ENCODE data around the gene DPP6. TPM values are rescaled to one million over a fixed set of nuclear protein-coding genes. Genes with fewer than 3 reads are reported as not detected.

The DPP6 gene
- total and polyA plus RNA-seq, 2 experiments from 2014 or later, result not detected

DNA sequence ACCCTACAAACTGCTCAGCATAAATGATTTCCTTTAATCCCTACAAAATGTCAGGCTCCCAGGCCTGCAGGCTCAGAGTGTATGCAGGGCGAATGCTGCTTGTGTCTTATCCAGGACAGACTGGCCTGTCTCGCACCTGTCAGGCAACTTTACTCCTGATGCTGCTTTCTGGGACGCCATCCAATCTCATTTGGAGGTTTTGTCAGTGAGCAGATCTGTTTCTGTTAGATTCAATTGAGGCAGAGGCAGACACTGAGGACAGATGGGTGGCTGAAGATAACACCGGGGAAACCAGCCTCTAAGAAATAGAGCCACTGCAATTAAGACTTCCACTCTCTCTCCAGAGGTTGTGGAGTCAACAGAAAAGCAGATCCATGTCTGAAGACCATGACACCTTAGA is 115.6 kb downstream of the DPP6 start:
- Histone ChIP-seq H3K79me2 (replicated peaks; ENCODE audit: insufficient read depth) (no peaks in the 10 kb centered on the region), H3K4me3 (no peak overlapping the region), H3K27ac (ENCODE audit: low read depth) (no peak overlapping the region), H3F3A (replicated peaks; ENCODE audit: low read depth) (no peaks in the 10 kb centered on the region), H3K4me1 (ENCODE audit: insufficient read depth) (no peaks in the 10 kb centered on the region), H3K27me3 (ENCODE audit: insufficient read depth) (no peaks in the 10 kb centered on the region), H3K4me2 (no peak overlapping the region), H4K20me1 (replicated peaks; ENCODE audit: insufficient read depth) (no peaks in the 10 kb centered on the region), H2AFZ (no peak overlapping the region), H3K36me3 (ENCODE audit: insufficient read depth) (peaks cover 6% of the 10 kb centered on the region; the same call in 1 of the 2 replicates), H3K9me2 (ENCODE audit: insufficient read depth) (no peaks in the 10 kb centered on the region)
- ATAC-seq (no peak), DNase-seq (ENCODE audit: low spot score) (no peak)
- TF ChIP-seq POLR2AphosphoS5 (IDR thresholded peaks at IDR 0.05; ENCODE audit: low read depth), result no peak
- TF ChIP-seq CREB1 (CRISPR knock-in tag; IDR thresholded peaks at IDR 0.05; ENCODE audit: low read depth), result no peak
- TF ChIP-seq, protein P1, sequence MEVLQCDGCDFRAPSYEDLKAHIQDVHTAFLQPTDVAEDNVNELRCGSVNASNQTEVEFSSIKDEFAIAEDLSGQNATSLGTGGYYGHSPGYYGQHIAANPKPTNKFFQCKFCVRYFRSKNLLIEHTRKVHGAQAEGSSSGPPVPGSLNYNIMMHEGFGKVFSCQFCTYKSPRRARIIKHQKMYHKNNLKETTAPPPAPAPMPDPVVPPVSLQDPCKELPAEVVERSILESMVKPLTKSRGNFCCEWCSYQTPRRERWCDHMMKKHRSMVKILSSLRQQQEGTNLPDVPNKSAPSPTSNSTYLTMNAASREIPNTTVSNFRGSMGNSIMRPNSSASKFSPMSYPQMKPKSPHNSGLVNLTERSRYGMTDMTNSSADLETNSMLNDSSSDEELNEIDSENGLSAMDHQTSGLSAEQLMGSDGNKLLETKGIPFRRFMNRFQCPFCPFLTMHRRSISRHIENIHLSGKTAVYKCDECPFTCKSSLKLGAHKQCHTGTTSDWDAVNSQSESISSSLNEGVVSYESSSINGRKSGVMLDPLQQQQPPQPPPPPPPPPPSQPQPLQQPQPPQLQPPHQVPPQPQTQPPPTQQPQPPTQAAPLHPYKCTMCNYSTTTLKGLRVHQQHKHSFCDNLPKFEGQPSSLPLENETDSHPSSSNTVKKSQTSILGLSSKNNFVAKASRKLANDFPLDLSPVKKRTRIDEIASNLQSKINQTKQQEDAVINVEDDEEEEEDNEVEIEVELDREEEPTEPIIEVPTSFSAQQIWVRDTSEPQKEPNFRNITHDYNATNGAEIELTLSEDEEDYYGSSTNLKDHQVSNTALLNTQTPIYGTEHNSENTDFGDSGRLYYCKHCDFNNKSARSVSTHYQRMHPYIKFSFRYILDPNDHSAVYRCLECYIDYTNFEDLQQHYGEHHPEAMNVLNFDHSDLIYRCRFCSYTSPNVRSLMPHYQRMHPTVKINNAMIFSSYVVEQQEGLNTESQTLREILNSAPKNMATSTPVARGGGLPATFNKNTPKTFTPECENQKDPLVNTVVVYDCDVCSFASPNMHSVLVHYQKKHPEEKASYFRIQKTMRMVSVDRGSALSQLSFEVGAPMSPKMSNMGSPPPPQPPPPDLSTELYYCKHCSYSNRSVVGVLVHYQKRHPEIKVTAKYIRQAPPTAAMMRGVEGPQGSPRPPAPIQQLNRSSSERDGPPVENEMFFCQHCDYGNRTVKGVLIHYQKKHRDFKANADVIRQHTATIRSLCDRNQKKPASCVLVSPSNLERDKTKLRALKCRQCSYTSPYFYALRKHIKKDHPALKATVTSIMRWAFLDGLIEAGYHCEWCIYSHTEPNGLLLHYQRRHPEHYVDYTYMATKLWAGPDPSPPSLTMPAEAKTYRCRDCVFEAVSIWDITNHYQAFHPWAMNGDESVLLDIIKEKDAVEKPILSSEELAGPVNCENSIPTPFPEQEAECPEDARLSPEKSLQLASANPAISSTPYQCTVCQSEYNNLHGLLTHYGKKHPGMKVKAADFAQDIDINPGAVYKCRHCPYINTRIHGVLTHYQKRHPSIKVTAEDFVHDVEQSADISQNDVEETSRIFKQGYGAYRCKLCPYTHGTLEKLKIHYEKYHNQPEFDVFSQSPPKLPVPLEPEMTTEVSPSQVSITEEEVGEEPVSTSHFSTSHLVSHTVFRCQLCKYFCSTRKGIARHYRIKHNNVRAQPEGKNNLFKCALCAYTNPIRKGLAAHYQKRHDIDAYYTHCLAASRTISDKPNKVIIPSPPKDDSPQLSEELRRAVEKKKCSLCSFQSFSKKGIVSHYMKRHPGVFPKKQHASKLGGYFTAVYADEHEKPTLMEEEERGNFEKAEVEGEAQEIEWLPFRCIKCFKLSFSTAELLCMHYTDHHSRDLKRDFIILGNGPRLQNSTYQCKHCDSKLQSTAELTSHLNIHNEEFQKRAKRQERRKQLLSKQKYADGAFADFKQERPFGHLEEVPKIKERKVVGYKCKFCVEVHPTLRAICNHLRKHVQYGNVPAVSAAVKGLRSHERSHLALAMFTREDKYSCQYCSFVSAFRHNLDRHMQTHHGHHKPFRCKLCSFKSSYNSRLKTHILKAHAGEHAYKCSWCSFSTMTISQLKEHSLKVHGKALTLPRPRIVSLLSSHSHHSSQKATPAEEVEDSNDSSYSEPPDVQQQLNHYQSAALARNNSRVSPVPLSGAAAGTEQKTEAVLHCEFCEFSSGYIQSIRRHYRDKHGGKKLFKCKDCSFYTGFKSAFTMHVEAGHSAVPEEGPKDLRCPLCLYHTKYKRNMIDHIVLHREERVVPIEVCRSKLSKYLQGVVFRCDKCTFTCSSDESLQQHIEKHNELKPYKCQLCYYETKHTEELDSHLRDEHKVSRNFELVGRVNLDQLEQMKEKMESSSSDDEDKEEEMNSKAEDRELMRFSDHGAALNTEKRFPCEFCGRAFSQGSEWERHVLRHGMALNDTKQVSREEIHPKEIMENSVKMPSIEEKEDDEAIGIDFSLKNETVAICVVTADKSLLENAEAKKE (CRISPR knock-in tag; IDR thresholded peaks at IDR 0.05), result no peak
- TF ChIP-seq, protein P2, sequence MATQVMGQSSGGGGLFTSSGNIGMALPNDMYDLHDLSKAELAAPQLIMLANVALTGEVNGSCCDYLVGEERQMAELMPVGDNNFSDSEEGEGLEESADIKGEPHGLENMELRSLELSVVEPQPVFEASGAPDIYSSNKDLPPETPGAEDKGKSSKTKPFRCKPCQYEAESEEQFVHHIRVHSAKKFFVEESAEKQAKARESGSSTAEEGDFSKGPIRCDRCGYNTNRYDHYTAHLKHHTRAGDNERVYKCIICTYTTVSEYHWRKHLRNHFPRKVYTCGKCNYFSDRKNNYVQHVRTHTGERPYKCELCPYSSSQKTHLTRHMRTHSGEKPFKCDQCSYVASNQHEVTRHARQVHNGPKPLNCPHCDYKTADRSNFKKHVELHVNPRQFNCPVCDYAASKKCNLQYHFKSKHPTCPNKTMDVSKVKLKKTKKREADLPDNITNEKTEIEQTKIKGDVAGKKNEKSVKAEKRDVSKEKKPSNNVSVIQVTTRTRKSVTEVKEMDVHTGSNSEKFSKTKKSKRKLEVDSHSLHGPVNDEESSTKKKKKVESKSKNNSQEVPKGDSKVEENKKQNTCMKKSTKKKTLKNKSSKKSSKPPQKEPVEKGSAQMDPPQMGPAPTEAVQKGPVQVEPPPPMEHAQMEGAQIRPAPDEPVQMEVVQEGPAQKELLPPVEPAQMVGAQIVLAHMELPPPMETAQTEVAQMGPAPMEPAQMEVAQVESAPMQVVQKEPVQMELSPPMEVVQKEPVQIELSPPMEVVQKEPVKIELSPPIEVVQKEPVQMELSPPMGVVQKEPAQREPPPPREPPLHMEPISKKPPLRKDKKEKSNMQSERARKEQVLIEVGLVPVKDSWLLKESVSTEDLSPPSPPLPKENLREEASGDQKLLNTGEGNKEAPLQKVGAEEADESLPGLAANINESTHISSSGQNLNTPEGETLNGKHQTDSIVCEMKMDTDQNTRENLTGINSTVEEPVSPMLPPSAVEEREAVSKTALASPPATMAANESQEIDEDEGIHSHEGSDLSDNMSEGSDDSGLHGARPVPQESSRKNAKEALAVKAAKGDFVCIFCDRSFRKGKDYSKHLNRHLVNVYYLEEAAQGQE (IDR thresholded peaks at IDR 0.05; ENCODE audit: unreplicated experiment), result no peak
- TF ChIP-seq, protein P3, sequence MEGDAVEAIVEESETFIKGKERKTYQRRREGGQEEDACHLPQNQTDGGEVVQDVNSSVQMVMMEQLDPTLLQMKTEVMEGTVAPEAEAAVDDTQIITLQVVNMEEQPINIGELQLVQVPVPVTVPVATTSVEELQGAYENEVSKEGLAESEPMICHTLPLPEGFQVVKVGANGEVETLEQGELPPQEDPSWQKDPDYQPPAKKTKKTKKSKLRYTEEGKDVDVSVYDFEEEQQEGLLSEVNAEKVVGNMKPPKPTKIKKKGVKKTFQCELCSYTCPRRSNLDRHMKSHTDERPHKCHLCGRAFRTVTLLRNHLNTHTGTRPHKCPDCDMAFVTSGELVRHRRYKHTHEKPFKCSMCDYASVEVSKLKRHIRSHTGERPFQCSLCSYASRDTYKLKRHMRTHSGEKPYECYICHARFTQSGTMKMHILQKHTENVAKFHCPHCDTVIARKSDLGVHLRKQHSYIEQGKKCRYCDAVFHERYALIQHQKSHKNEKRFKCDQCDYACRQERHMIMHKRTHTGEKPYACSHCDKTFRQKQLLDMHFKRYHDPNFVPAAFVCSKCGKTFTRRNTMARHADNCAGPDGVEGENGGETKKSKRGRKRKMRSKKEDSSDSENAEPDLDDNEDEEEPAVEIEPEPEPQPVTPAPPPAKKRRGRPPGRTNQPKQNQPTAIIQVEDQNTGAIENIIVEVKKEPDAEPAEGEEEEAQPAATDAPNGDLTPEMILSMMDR (conservative IDR thresholded peaks at IDR 0.05; ENCODE audit: low read depth in 2 of 2), result no peak
- no peak for TF ChIP-seq JUNB (IDR thresholded peaks at IDR 0.05; ENCODE audit: unreplicated experiment)
- no peak for TF ChIP-seq STAT1 (IDR thresholded peaks at IDR 0.05; ENCODE audit: unreplicated experiment)
- TF ChIP-seq NANOG (IDR thresholded peaks at IDR 0.05; ENCODE audit: borderline replicate concordance), result no peak
- TF ChIP-seq, protein P4, sequence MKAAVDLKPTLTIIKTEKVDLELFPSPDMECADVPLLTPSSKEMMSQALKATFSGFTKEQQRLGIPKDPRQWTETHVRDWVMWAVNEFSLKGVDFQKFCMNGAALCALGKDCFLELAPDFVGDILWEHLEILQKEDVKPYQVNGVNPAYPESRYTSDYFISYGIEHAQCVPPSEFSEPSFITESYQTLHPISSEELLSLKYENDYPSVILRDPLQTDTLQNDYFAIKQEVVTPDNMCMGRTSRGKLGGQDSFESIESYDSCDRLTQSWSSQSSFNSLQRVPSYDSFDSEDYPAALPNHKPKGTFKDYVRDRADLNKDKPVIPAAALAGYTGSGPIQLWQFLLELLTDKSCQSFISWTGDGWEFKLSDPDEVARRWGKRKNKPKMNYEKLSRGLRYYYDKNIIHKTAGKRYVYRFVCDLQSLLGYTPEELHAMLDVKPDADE (IDR thresholded peaks at IDR 0.05), result no peak
- no peak for TF ChIP-seq ZNF331 (CRISPR knock-in tag; IDR thresholded peaks at IDR 0.05; ENCODE audit: low read depth)
- no peak for TF ChIP-seq EZH2 (IDR thresholded peaks at IDR 0.05; ENCODE audit: low read depth, unreplicated experiment)
- no peak for TF ChIP-seq ZNF114 (CRISPR knock-in tag; IDR thresholded peaks at IDR 0.05)
- no peak for TF ChIP-seq EZH2phosphoT487 (IDR thresholded peaks at IDR 0.05; ENCODE audit: unreplicated experiment)
- no peak overlapping the region for H3K27ac Mint-ChIP-seq
- H3K36me3 Mint-ChIP-seq (ENCODE audit: low read depth), result no peaks in the 10 kb centered on the region
- no peak overlapping the region for H3K4me3 Mint-ChIP-seq
- no peaks in the 10 kb centered on the region for H3K9me3 Mint-ChIP-seq
- H3K27me3 Mint-ChIP-seq (ENCODE audit: insufficient read depth, low read depth, poor library complexity), result peaks cover 3% of the 10 kb centered on the region
- peaks cover 30% of the 10 kb centered on the region for H3K4me1 Mint-ChIP-seq
